HG03520 (cell line): ENCODE data around the gene GMPPA.

Experiments
- ATAC-seq: cut with Tn5 transposase; IDR thresholded peaks from one replicate; pipeline ENCODE4 v1.9.1; 2021; ENCODE audit warnings: mild to moderate bottlenecking, moderate library complexity; ENCODE audit not compliant: unreplicated experiment

Gene GMPPA

GRCh38 chr2:219517954-219518778, 19.5 kb downstream of the GMPPA start:
- ATAC-seq, result no peak

GRCh38 chr2:219519526-219519916, 20.8 kb downstream of the GMPPA start:
- ATAC-seq, result no peak

- no peak for ATAC-seq
Observed at GRCh38 chr2:219520079-219520478, 21.4 kb downstream of the GMPPA start.

- ATAC-seq, result no peak
Observed at GRCh38 chr2:219521066-219521880, 22.6 kb downstream of the GMPPA start.

- no peak for ATAC-seq
Observed at GRCh38 chr2:219522111-219523030, 23.7 kb downstream of the GMPPA start.

GRCh38 chr2:219523031-219523671, 24.5 kb downstream of the GMPPA start:
- no peak for ATAC-seq

- ATAC-seq, result no peak
Observed at GRCh38 chr2:219524817-219525216, 26.1 kb downstream of the GMPPA start.

GRCh38 chr2:219525533-219526232, 27.0 kb downstream of the GMPPA start:
- no peak for ATAC-seq

GRCh38 chr2:219526320-219527075, 27.8 kb downstream of the GMPPA start:
- no peak for ATAC-seq

GRCh38 chr2:219527076-219527394, 28.3 kb downstream of the GMPPA start:
- ATAC-seq, result no peak

- no peak for ATAC-seq
Observed at GRCh38 chr2:219527472-219527871, 28.8 kb downstream of the GMPPA start.

- ATAC-seq, result peak; percentile 84
Observed at GRCh38 chr2:219530048-219530963, 31.6 kb downstream of the GMPPA start.

GRCh38 chr2:219531639-219532377, 33.1 kb downstream of the GMPPA start:
- no peak for ATAC-seq

- ATAC-seq, result no peak
Observed at GRCh38 chr2:219532378-219532649, 33.6 kb downstream of the GMPPA start.

GRCh38 chr2:219533930-219534661, 35.4 kb downstream of the GMPPA start:
- no peak for ATAC-seq

- ATAC-seq, result no peak
Observed at GRCh38 chr2:219536425-219536824, 37.7 kb downstream of the GMPPA start.

- no peak for ATAC-seq
Observed at GRCh38 chr2:219536967-219537366, 38.3 kb downstream of the GMPPA start.
